NCI-H1417 (cell line): ENCODE measurements around the gene GSE1.
A peak's percentile ranks its signal among the peaks of the same experiment; 100 is the strongest.

Source experiments
- DNase-seq, 3 experiments: peaks; one replicate each; lab custom pipeline; 2025; lab: John Stamatoyannopoulos, UW

The GSE1 gene

DNA sequence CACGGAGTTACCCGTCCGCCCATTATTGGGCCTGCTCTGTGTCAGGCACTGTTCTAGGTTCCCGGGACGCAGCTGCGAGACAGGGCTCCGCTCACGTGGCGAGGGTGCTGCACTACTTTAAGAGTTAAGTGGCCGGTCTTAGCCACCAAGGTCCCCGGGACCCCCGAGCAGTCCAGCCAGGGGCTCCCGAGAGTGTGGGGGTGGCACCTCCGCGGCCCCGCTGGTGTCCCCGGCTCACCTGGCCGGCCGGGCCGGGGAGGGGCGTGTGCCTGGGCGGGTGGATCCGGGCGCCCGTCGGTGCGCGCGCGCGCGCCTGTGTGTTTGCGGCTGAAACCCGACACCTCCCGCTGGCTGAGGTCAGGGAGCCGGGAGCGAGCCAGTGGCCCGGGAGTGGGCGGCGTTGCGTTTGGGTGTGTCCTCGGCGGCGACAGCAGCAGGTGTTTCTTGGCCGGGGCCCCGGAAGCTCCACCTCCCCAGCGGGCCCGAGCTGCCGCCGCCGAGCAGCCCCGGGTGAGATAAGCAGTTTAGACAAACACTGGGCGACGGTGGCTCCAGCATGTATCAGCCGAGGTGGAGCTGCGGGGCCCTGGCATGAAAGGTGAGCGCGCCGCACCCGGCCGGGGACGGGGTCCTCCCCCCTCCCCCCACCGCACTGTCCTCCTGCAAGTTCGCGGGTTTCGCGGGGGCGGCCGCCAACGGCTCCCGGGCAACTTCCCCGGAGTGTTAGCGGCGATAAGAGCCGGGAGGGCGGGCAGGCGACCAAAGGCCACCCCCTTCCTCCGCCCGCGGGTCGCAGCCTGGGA lies at the start of gene GSE1:
GSE1 (plus strand) TSS at position 522 of the 803 bp plus-strand sequence; CDS start at position 592, 70 bp downstream.
- peak; percentile 86 to 94 (median 91) for DNase-seq

DNA sequence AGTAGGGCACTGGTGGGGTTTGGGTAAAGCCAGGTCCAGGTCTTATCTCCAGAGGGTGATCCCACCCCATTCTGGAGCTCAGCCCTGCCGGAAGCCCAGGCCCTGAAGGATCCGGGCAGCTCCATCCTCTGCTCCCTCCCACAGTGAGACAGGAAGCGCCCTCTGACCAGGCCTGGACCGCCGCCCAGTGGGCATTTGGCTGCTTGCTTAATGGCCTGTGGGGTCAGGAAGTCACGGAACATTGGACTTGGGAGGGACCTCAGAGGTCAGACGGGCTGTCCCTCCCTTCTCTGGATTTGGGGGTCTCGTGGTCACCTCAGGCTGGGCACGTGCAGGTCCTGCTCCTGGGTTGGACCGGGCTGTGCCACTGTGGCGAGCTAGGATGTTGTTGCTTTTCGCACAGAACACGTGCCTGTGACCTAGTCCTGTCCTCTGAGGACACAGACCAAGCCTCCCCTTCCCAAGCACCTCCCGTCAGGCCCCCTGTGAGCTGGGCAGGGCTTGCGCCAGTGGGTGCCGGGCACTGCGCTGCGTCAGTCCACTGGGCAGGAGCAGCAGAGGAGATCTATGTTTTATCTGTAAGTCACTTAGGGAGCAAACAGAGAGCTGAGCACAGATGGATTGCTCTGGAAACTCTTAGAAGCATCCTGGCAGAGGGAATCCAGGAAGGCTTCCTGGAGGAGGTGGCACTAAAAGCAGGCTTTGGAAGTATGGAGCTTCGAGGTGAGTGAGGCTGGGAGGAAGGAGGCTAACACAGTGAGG lies 49.4 kb upstream of the GSE1 start:
- peak in 1 of 3 experiments; percentile 15 for DNase-seq

DNA sequence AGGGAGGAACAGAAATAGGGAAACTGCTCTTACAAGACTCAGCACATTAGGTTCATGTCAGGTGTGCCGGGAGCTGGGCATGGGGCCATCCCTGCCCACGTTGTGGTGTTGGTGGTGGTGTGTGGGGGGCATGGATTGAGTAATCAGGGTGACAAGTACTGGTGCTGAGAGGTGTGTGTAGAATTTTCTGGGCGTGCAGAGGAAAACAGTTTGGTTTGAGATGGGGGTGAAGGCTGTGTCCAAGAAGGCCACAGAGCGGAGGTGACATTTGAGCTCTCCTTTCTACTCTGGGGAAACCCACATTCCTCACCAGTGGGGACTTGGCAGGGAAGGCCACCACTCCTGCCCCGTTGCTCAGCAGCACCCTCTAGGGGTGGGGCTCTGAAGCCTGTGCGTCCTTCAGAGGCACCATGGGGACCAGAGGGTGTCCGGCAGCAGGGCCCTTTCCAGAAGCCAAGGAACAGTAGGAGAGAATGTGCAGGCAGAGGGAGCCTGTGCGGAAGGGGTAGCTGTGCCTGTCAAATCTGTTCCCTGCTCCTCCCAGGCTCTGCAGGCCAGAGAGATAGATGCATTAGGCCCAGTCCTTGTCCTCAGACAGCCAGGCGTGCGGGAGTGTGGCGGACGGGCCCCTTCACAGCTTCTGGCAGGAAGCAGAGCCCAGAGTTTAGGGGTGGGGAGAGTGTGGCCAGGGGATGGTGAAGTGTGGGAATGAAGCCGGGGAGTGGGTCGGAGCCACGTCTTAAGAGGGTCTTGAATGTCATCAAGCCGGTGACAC lies 48.7 kb upstream of the GSE1 start:
- DNase-seq: no peak

DNA sequence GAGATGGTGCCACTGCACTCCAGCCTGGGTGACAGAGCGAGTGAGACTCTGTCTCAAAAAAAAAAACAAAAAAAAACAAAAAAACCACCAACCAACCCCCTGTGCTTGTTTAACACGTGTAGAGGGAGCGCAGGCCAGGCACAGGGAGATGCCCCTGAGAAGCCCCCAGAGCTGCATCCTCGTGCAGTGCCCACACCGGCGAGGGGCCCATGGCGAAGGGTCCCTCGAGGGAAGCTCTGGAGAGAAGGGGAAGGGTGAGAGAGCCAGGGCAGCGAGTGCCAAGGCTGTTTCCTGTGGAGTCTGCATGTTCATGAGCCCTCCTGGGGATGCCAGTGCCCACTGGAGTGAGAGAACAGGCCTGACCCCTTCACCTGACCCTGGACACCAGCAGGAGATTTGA lies 47.8 kb upstream of the GSE1 start:
- DNase-seq: no peak

DNA sequence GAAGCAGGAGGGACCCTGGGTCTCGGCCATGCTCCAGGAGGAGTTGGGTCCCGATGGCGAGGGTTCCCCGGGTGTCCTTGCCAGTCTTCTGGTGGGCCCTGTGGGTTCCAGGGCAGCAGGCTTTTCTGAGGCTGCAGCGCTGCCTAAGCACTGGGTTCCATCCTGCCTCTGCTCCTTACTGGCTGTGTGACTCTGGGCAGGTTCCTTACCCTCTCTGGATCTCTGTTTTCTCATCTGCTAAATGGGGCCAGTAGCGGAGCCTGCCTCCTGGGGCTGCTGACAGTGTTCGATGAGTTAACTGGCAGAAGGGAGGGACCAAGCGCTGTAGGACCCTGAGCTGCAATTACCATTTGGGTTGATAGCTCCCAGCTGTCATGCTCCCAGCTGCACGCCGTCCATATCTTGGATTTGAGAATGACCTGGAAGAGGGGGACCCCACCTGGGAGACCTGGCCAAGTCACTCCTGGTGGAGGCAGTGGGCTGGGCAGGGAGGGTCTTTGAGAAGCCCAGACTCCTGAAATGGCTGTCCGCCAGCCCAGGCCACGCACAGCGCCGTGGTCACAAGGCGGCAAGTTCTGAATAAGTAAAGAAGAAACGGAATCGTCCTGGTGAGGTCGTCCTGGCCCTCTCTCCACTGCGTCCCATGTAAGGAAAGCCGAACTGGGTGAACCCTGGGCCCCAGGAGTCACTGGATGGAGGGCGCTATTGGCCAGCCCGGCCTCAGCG lies 47.2 kb upstream of the GSE1 start:
- DNase-seq: no peak

DNA sequence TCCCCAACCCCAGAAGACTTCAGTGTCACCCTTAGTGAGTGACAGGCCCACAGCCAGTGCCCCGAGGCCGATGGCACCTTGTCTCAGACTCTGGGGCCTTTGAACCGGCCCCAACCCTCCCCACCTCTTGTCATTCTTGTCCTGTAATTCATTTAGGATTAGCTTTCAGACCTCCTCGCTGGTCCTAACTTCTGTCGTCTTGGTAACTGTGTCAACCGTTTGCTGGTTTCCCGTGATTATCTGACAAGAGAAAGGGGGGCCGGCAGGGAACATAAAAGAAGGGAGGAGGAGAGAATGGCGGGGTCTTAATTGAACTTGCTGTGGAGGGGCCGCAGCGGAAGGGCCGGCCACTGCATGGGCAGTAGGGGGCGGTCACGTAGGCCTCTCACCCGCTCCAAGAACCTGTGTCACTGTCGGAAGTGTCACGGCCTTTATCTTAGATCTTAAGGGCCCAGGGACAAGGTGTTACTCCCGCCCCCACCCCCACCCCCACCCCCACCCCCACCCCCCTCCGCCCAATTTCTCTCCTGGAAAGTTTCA lies 46.5 kb upstream of the GSE1 start:
- DNase-seq: peak in 1 of 3 experiments; percentile 35

DNA sequence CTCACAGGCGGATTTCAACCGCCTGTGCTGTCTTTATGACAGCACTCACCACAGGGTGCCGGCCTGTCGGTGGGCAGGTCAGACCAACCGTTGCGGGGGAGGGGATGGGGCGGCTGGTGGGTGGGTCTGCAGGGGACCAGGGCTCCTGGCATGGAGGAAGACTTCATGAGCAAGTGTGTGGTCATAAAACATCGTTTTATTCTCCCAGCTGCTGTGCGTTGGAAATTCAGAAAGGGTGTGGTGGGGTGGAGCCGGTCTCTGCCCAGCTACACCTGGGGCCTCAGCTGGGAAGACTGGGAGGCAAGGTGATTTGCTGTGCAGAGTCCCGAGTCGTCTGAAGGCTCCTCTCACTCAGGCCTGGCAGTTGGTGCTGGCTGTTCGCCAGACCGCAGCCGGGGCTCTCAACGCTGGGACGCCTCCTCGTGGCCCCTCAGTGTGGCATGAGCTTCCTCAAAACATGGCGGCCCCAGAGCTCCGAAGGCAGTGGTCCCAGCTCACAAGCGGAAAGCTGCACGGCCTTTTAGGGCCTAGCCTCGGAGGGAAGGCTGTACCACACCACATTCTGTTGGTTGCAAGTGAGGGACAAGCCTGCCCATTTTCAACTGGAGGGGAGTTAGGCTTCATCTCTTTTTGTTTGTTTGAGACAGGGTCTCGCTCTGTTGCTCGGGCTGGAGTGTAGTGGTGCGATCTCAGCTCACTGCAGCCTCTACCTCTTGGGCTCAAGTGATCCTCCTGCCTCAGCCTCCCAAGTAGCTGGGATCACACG lies 45.8 kb upstream of the GSE1 start:
- no peak for DNase-seq

DNA sequence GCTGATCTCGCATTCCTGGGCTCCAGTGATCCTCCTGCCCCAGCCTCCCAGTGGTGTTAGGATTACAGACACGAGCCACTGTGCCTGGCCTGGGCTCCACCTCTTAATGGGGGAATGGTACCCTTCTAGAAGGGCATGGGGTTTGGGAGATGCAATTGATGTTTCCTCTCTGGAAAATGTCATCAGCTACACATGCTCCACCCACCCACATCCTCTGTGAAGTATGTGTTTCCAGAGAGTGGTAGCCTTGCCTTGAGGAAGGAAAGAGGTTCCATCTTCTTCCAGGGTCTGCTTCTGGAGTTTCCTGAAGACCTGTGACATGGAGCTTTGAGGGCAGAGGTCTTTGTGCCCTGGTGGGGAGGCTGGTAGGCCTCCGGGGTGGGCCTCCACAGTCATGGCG lies 45.2 kb upstream of the GSE1 start:
- no peak for DNase-seq

DNA sequence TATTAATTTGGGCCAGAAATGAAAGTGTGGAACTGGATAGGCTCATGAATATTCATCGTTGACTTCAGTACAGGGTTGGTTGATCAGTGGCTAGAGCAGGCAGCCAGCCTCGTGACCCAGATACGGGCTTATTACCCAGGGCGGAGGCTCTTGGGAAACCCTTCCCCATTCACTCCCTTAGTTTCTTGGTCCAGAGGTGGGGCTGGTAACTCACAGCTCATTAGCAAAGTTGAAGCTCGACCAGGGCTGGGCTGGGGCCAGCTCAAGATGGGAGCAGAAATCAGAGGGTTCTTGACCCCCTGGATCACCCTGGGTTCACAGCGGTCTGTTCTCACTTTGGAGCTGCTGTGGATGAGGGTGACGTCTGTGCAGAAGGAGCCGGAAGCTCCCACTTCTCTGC lies 44.6 kb upstream of the GSE1 start:
- no peak for DNase-seq

DNA sequence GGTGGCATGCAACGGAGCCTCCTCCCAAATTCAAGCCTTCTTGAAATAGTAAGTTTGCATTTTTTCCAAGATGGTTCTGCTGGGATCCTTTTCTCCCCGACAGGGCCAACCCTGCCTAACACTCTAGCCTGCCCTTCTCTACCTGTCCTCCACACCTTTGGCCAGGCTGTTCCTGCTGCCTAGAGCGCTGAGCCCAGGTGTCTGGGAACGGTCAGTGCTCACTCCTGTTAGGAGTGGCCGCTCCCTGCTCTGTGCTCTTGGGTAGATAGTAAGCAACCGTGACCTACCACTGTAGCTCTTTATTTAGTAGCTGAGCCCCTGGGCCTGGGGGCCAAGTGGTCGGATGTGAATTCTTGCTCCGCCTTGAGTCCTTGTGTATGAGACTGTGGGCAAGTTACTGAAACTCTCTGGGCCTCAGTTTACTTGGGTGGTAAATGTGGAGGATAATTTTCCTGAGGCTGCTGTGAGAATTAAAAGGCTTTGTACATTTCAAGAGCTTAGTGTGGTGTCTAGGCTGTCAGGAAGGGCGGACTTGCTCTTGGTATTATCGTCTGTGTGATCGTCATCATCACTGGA lies 44.0 kb upstream of the GSE1 start:
- DNase-seq: no peak

DNA sequence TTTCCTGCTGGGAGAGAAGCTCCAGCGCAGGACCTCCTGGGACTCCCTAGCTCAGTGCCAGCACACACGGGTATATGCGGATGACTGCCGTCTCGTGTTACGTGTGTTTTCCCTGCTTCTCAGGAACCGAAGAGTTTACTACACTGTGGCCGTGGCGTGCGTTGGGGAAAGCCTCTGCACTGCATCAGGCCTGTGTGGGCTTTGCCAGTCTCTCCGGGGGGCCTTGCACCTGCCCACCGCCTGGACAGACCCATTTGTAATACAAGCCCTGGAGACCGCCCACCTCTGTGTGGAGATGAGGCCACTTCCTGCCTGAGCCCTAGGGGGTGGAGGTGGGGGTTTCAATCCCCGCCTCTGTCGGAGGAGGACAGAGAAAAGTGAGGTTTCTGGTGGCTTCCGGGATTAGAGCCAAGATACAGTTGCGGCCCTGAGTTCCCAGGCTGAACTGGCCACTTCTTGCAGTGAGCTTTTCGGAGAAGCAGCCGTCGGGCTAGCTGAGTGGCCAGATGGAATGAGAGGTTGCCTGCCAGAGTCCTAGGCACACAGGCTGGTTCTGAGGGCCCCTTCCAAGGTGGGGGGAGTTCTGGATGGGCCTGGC lies 43.4 kb upstream of the GSE1 start:
- peak in 2 of 3 experiments; percentile 86 to 94 for DNase-seq

DNA sequence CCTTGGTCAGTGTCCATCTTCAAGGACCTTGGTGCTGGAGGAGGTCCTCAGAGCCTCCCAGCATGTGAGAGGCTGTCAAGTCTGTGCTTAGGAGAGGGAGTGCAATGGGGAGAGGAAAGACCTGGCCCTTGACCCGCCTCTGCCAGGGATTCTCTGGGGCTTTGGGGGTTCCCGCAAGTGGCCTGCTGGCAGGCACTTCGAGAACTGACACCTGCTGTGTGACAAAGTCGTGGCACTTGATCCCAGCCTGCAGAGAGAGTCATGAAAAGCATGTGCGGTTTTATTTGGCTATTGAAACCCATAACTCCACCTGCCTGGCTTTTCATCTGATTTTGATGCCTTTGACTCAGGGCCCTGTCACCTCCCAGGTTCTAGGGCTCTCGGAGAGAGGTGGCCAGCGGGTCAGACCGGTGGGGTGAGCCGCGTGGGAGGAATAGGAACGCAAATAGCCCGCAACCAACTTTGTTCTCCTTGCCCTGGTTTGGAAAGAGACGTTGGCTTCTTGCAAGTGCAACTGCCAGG lies 42.8 kb upstream of the GSE1 start:
- DNase-seq: peak in 2 of 3 experiments; percentile 33 to 68

DNA sequence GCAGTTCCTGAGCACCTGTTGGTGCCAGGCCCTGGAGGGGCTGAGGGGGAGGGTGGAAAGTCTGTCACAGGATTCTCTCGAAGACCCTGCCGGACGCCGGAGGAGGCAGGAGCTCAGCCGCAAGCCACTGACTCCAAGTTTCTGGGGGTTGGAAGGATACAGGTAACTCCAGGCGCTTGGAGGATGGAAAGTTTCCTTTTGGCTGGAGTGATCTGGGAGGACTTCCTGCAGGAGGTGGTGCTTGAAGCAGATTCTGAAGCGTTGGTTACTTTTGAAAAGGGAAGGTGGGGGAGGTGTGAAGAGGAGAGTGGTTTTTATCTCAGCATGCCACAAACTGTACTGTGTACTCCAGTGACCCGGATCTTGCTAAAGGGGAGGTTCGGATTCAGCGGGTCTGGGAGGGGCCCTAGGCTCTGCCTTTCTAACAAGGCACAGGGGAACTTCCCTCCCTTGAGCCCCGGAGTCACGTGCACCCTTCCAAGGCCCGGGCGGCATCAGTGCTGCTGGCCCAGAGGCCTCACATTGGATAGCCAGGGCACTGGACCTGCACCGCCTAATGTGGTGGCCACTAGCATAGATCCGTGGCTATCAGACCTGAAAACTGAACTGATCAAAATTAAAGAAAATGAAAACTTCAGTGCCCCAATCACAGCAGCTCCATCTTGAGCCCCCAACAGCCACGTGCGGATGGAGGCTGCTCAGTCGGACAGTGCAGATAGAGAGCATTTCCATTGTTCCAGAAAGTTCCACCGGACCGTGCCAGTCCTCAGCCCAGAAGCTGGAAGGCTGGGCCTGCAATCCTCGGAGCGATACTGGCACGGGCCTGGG lies 42.2 kb upstream of the GSE1 start:
- DNase-seq: peak in 1 of 3 experiments; percentile 7

DNA sequence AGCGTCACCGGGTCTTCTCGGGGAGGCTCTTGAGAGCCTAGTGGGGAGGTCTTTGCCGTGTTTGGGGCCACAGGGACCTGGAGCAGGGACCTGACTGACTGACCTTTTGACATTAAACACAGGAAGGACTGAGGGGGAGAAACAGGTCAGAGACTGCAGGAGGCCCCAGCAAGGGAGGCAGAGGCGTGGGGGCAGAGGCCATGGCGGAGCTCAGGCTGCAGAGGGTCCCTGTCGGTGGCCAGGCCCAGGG lies 41.6 kb upstream of the GSE1 start:
- DNase-seq: no peak

DNA sequence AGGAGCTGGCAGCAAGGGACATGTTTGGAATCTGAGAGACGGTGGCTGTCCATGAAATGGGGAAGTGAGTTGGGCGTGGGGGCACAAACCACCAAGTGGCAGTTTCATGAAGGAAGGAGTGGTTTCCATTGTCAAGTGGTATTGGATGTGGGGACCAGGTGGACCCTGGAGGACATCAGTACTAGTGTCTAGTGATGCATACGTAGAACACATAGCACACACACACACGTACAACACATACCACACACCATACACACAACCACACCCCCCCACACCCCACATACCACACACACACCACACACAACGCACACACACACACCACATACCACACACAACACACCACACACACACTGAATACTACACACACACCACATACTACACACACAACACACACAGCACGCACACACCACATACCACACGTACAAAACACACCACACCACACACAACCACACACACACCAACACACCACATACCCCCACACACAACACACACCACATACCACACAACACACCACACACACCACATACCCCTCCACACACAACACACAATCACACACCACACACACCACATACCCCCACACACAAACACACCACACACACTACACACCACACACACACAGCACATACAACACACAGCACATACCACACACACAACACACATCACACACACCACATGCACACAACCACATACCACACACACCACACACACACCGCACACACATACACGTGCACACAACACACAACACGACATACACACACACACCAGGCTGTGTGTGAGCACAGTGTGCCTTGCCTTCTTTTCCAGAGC lies 41.1 kb upstream of the GSE1 start:
- DNase-seq: no peak

DNA sequence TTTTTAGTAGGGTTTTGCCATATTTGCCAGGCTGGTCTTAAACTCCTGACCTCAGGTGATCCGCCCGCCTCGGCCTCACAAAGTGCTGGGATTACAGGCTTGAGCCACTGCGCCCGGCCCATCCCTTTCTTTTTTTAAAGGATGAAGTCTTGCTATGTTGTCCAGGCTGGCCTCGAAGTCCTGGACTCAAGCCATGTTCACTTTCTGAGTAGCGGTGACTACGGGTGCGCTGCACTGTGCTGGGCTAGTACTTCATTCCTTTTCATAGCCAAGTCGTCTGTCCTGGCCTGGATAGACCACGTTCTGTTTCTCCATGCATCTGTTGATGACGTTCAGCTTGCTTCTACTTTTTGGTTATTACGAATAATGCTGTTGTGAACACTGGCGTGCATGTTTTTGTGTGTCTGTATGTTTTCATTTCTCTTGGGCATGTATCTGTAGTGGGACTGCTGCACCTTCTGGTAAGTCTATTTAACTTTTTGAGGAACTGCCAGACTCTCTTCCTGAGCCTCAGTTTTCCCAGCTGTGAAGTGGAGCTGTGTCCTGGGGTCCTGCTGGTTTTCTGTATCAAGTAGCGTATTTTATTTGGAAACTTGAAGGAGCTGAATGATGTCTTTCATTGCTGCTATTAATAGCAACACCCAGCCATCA lies 40.0 kb upstream of the GSE1 start:
- no peak for DNase-seq
